LoVo (cell line): ENCODE data around the gene RABL6.
"Not testable (repeated sequence)": the region's sequence is repeated elsewhere in the genome, so short reads cannot be mapped to it uniquely, and the experiment has no call there.

Experiments
- DNase-seq: peaks from one replicate; pipeline ENCODE4 v3.0.0-alpha.2; 2016; ENCODE audit warnings: low spot score

The RABL6 gene

GRCh38 chr9:136857166-136857565 is 49.4 kb downstream of the RABL6 start:
- no peak for DNase-seq

DNA sequence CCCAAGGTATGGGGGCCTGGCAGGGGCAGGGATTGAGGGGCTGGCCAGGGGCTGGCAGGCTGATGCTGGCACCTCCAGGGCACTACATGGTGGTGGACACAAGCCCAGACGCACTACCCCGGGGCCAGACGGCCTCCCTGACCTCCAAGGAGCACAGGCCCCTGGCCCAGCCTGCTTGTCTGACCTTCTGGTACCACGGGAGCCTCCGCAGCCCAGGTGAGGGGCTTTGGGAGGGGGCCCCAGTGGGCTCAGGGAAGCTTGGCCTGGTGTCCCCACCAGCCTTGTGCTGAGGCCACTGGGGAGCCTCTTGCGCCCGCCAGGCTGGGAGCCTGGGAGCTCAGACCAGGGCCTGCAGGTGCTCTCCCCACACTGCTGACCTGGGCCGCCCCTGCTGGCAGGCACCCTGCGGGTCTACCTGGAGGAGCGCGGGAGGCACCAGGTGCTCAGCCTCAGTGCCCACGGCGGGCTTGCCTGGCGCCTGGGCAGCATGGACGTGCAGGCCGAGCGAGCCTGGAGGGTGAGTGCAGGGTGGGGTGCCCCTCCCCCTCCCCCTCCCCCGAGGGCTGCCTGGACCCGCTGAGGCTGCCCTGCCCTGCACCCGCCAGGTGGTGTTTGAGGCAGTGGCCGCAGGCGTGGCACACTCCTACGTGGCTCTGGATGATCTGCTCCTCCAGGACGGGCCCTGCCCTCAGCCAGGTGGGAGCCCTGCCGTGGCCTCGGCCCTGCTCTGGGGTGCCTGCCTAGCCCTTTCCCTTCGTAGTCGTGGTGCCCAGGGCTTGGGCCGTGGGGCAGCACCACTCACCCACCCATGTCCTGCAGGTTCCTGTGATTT is 50.0 kb downstream of the RABL6 start:
- no peak for DNase-seq

DNA sequence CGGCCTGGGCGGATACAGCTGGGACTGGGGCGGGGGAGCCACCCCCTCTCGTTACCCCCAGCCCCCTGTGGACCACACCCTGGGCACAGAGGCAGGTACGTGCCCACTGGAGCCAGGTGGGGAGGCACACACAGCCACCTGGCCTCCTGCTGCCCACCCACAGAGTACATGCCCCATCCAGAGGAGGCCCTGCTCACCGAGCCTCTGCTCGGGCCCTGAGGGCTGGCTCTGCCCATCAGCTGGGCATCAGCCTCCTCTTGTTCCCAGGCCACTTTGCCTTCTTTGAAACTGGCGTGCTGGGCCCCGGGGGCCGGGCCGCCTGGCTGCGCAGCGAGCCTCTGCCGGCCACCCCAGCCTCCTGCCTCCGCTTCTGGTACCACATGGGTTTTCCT is 50.7 kb downstream of the RABL6 start:
- no peak for DNase-seq

DNA sequence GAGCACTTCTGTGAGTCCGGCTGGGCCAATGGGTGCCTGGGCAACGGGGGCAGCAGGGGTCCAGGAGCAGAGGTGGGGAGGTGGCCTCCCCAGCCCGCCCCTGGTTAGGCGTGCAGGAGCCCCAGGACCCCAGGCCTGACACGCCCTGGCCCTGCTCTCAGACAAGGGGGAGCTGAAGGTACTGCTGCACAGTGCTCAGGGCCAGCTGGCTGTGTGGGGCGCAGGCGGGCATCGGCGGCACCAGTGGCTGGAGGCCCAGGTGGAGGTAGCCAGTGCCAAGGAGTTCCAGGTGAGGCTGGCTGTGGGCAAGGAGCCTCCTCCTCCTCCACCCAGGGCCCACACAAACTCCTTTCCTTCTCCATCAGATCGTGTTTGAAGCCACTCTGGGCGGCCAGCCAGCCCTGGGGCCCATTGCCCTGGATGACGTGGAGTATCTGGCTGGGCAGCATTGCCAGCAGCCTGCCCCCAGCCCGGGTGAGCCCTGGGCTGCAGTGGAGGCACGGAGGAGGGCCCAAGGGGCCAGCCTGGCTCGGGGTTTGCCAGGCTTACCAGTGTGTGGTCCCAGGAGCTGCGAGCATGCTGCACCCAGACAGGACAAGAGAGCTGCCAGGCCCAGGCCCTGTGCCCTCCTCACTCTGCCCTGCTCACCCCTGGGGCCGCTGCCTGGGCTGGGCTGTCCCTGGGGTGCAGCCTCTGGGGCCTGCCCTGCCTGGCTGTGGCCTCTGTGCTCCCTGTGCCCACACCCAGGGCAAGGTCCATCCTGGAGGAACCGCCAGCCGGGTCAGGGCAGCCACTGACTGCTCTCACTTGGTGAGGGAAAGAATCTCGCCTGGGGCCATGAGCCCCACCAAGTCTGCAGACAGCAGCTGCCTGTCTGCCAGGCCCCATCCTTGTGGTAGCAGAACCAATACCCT is 51.4 kb downstream of the RABL6 start:
- DNase-seq, result peak; percentile 28

- DNase-seq, result no peak
These were observed 52.8 kb downstream of the RABL6 start for GRCh38 chr9:136860529-136860928.

DNA sequence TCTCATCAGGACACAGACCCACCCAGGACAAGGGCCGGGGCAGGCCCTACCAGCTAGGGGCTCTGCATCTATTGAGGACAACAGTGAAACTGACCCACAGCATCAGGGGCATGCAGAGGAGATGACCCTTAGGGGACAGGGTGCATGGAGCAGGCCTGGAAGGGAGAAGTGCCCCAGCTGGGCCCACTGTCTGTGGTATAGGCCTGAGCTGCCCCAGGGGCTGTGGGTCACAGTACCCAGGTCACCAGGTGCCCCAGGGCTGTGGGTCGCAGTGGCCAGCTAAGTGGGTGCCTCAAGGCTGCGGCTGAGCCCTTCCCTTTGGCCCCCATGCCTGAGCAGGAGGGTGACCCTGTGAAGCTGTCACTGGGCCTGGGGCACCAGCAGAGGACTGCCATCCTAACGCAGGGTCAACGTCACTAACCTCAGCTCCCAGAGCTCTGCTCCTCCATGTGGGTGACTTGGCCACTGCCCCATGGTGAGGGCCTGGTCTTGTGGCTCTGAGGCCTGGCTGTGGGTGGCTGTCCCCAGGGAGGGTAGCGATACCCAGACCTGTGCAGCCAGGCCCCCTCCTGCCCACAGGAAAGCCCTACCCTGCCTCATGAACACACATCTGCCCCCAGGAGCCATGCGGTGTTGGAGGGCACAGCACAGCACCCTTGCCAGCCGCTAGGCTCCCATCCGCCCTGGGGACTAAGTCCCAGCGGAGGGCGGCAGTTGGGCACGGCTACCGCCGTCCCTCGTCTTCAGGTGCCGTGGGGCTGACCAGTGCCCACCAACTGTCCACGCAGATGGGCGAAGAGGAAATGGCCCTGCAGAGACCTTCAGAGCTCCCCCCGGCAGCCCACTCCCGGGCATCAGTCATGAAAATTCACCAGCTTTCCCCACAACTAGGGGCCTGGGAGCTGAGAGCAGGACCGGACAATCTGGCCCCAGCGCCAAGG is 53.5 kb downstream of the RABL6 start:
- no peak for DNase-seq

- DNase-seq, result no peak
These were observed 54.2 kb downstream of the RABL6 start for GRCh38 chr9:136861874-136862457.

- no peak for DNase-seq
These were observed 55.3 kb downstream of the RABL6 start for GRCh38 chr9:136862849-136863622.

DNA sequence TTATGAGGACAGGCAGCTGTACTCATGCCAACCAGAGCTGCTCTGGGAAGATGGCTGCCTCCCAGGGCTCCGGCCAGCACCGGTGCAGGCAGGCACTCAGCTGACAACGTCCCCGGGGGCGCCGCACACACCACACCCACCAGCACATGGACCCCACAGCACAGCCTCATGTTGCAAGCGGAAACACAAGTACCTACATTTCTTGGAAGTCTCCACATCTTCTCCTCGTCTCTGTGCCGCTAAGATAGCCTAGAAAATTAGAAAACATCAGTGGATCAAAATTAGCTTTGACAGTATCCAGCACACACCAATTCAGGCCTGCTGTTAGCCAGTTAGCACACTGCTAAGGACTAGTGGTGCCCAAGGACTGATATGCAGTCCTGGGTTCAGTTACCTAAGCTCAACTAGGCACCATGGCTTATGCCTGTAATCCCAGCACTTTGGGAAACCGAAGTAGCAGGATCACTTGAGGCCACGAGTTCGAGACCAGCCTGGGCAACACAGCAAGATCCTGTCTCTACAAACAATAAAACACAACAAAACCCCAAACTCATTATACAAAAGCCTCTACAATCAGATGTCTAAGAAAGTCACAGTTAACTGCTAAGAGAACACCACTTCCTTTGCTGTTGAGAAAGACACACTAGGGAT is 56.0 kb downstream of the RABL6 start:
- DNase-seq, result no peak

DNA sequence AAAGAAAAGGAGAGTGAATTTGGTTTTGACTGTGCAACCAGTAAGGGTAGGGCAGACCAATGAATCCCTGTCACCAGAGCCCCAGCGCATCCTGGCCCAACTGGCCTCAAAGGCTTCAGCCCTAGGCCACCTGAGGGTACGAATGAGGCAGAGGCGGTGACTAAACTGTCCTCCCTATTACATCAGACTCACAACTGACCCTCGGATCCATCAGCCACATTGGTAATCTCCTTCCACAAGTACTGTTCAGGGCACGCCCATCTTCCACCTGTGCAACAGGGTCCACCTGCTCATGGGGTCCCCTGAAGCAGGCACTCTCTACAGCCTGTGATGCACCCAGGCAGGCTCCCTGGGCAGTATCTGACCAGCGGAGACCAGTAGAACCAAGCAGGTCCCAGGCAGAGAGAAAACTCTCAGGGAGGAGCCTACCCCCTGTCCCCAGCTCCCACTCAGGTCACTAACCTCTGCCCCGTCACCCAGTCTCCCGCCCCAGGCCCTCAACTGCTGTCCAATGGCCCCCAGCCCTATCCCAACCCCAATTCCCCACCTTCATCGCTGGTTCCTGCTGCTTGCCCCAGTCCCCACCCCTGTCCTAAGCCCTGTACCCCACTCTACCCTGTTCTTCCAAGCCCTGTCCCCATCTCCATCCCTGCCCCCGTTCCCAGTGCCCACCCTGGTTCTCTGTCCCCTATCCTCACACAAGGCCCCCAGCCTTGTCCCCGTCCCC is 57.5 kb downstream of the RABL6 start:
- no peak for DNase-seq

- DNase-seq, result no peak
These were observed 58.0 kb downstream of the RABL6 start for GRCh38 chr9:136865768-136866103.

GRCh38 chr9:136866898-136867421 is 59.2 kb downstream of the RABL6 start:
- not testable (repeated sequence) for DNase-seq

DNA sequence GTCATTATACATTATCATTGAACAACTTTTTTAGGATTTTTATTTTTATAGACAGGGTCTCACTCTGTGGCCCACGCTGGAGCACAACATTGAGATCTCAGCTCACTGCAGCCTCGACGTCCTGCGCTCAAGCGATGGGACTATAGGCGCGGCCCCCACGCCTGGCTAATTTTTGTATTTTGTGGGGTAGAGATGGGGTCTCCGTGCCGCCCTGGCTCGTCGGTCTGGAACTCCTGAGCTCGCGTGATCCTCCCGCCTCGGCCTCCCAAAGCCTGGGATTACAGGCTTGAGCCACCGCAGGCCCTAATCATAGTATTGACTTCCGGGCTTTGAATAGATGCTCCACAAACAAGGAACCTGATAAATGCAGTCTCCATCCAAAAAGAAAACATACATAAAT is 59.7 kb downstream of the RABL6 start:
- DNase-seq, result no peak

DNA sequence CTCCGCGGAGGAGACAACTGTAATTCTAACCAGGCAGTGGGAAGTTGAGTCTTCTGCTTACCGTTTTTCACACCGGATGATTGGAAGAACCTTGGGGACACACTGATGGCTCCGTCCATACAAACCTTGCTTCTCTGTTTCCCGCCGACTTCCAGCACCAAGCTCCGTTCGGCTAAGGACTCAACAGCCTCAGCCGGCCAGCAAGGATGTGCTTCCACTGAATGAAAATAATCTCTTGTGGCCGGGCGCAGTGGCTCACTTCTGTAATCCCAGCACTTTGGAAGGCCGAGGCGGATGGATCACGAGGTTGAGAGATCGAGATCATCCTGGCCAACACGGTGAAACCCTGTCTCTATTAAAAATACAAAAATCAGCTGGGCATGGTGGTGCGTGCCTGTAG is 60.2 kb downstream of the RABL6 start:
- no peak for DNase-seq

- no peak for DNase-seq
These were observed 60.9 kb downstream of the RABL6 start for GRCh38 chr9:136868644-136869043.

DNA sequence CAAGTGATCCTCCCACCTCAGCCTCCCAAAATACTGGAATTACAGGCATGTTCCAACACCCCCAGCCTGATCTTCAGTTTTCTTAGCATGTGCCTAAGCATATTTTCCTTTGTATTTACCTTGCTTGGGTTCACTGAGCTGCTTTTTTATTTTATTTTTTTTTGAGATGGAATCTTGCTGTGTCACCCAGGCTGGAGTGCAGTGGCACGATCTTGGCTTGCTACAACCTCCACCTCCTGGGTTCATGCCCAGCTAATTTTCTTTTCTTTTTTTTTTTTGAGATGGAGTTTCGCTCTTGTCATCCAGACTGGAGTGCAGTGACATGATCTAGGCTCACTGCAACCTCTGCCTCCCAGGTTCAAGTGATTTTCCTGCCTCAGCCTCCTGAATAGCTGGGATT is 61.9 kb downstream of the RABL6 start:
- DNase-seq, result not testable (repeated sequence)

DNA sequence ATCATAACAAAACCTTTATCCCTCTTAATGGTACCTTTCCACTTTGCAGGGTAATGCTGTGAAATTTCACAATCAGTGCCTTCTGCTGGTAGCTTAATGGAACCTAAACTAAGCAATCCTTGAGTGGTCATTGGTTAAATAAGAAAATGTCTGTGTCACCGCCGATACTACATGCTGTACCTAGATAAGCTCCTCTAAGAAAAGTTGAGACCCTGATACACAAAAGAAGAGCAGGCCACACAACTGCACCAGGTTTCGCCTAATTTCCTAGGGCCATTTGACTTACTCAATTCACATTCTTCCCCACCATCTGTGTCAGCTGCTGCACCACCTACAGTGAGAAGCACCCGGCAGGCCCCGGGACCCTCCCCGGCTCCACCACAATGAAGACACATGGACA is 67.4 kb downstream of the RABL6 start:
- DNase-seq, result no peak

DNA sequence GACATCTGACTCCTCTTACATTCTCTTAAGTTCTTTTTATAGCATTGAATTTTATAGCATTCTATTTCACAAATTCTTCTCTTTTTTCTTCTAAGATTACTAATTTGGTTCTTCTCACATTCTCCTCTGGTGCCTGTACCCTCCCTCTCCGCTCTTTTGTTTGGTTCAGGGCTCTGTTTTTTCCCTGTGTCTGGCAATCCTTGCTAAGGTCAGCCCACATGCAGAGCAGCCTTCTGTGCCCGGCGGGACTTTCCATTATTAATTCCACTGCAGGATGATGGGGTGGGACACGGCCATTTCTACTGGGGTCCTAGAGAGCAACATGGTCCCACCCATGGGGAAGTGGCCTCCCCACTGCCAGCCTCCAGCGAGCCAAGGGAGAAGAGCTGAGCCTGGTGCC is 68.7 kb downstream of the RABL6 start:
- DNase-seq, result no peak

- no peak for DNase-seq
These were observed 72.9 kb downstream of the RABL6 start for GRCh38 chr9:136880651-136881050.
